IPS-20b (cell line): Measurements from ENCODE around the gene KCNK5.

ENCODE experiments used
- H3K27ac ChIP-seq: one replicate; pipeline ENCODE4 v1.5.1; 2013; ENCODE audit warnings: low read length
- H3K27me3 ChIP-seq: 2 replicates; pipeline ENCODE4 v1.6.1; 2013; ENCODE audit warnings: mild to moderate bottlenecking, low read length, inconsistent platforms; ENCODE audit not compliant: insufficient read depth
- H3K36me3 ChIP-seq: 2 replicates; pipeline ENCODE4 v1.6.1; 2013; ENCODE audit warnings: low read depth, mild to moderate bottlenecking, inconsistent platforms, low read length, moderate library complexity; ENCODE audit not compliant: insufficient read depth
- H3K4me1 ChIP-seq: 2 replicates; pipeline ENCODE4 v1.6.1; 2013; ENCODE audit warnings: mild to moderate bottlenecking, control low read depth, inconsistent platforms, low read length, moderate library complexity; ENCODE audit not compliant: insufficient read depth
- H3K4me3 ChIP-seq: 2 replicates; pipeline ENCODE4 v1.5.1; 2013; ENCODE audit warnings: mild to moderate bottlenecking, low read length, inconsistent platforms
- H3K9ac ChIP-seq: 2 replicates; pipeline ENCODE4 v1.6.1; 2013; ENCODE audit warnings: low read depth, mild to moderate bottlenecking, inconsistent platforms, low read length, moderate library complexity
- H3K9me3 ChIP-seq: 2 replicates; pipeline ENCODE4 v1.6.1; 2013; ENCODE audit warnings: mild to moderate bottlenecking, low read depth, low read length, inconsistent platforms; ENCODE audit not compliant: insufficient read depth

KCNK5 gene

DNA sequence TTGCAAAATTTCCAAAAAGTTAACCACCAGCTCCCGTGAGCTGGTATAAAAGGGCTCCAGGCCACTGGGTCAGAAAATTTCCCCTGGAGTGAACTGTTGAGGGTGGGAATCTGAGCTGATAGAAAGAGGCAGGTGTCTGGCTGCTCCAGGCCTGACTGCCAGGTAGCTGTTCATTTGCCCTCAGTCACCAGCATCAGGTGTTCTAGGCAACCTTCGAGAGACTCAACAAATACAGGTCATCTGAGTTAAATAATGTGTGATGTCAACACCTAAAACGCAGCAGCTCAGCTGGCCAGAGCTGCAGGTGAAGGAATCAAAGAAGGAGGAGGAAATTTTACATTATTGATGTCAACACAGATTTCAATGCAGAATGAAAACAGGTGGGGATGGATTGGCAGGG is 46.7 kb downstream of the KCNK5 start:
- H3K27me3 ChIP-seq: no peaks in the 10 kb centered on the region
- no peak overlapping the region for H3K27ac ChIP-seq
- peaks cover under 1% of the 10 kb centered on the region; the same call in 1 of the 2 replicates for H3K9me3 ChIP-seq
- no peak overlapping the region for H3K4me3 ChIP-seq
- peaks cover 31% of the 10 kb centered on the region; the same call in 1 of the 2 replicates for H3K36me3 ChIP-seq
- no peaks in the 10 kb centered on the region for H3K4me1 ChIP-seq
- H3K9ac ChIP-seq: no peak overlapping the region

DNA sequence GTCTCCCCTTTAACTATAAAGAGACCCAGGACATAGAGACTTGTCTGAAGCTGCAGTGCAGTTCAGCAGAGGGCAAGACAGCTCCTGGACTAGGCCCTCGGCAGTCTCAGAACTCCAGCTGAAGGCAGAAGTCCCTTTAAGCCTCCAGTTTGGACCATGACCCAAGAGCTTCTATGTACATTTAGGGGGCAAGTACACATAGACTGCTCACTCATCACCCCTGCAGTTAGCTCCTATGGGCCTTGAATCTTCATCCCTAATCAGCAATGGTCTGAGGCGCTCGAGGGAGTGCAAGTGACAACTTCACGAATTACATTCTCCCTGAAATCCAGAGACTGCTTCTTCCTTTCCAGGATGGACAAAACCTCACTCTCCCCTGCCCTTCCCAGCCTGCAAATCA is 47.4 kb downstream of the KCNK5 start:
- H3K4me3 ChIP-seq: no peak overlapping the region
- H3K27ac ChIP-seq: no peak overlapping the region
- H3K9ac ChIP-seq: no peak overlapping the region
- peaks cover 23% of the 10 kb centered on the region; the same call in 1 of the 2 replicates for H3K36me3 ChIP-seq
- no peaks in the 10 kb centered on the region for H3K4me1 ChIP-seq
- no peaks in the 10 kb centered on the region for H3K27me3 ChIP-seq
- peaks cover 8% of the 10 kb centered on the region; the same call in 1 of the 2 replicates for H3K9me3 ChIP-seq

DNA sequence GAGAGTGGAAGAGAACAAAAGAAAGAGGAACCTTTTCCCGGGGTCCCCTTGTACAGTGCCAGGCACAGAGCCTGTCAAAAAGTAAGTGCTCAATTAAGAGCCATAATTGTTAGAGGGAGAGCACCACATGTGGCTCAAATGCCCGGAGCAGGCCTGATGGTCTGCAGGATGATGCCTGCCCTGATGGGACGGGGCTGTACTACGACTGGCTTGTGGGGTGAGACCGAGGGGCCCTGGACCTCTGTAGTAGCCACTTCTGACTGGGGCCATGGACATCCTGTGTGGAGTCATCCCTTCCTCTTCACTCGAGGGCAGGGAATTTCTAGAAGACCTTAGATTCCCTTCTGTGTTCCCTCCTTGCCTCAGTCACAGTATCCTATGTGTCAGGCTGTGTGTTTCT is 47.9 kb downstream of the KCNK5 start:
- Histone ChIP-seq H3K27me3 (no peaks in the 10 kb centered on the region), H3K9me3 (peaks cover 11% of the 10 kb centered on the region; the same call in 1 of the 2 replicates), H3K4me1 (no peaks in the 10 kb centered on the region), H3K27ac (no peak overlapping the region), H3K9ac (no peak overlapping the region), H3K36me3 (peaks cover 20% of the 10 kb centered on the region; the same call in 1 of the 2 replicates), H3K4me3 (no peak overlapping the region)

DNA sequence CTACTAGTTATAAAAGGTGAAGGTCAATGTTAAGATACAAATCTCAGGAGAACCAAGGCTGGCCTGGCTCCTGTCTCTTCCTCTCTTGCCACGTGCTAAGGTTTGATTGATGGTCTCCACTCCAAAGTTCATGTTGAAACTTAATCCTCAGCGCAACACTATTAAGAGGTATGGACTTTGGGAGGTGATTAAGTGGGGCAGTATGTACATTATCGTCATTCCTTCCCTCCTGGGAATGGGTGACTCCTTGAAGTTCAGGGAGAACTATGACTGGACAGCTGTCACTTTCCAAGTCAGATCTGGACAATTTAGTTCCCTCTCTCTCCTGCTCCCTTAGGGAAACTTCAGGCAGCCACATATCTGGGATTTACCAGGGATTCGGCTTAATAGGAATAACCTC is 50.5 kb downstream of the KCNK5 start:
- no peak overlapping the region for H3K9ac ChIP-seq
- peaks cover 11% of the 10 kb centered on the region; the same call in 1 of the 2 replicates for H3K9me3 ChIP-seq
- no peak overlapping the region for H3K4me3 ChIP-seq
- no peaks in the 10 kb centered on the region for H3K4me1 ChIP-seq
- no peak overlapping the region for H3K27ac ChIP-seq
- no peaks in the 10 kb centered on the region for H3K36me3 ChIP-seq
- no peaks in the 10 kb centered on the region for H3K27me3 ChIP-seq

DNA sequence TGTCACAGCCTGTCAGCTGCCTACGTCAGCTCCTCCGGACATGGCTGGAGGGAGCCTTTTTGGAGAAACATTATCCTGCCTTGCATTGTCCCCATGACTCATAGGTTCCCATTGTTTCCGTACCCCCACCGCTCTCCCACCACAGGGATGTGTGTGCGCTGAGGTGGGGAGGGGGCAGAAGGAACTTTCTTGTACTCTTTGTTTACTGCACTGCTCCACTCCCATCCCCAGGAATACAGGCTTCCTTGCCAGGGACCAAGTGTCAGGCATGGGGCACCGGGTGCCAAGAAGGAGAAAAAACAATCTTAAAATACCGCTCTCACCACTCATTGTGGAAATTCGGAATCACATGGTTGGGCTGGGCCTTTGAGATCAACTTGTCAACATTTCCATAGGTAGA is 51.0 kb downstream of the KCNK5 start:
- no peak overlapping the region for H3K9ac ChIP-seq
- no peaks in the 10 kb centered on the region for H3K36me3 ChIP-seq
- H3K27ac ChIP-seq: no peak overlapping the region
- H3K9me3 ChIP-seq: peaks cover 11% of the 10 kb centered on the region; the same call in 1 of the 2 replicates
- no peaks in the 10 kb centered on the region for H3K27me3 ChIP-seq
- no peak overlapping the region for H3K4me3 ChIP-seq
- H3K4me1 ChIP-seq: no peaks in the 10 kb centered on the region

DNA sequence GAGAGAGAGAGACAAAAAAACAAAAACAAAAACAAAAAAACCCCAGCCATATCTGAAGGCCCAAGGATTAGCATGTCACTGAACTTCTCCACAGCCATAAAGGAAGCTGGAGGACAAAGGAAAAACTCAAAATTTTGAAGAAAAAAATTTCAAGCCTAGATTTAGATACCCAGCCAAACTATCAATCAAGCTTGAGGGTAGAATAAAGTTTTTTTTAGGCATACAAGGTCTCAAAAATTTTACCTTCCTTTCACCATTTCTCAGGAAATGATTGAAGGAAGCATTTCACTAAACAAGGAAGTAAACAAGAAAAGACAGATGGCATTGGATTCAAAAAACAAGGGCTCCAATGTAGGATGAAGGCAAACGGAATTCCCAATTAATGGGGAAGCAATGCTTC is 52.1 kb downstream of the KCNK5 start:
- Histone ChIP-seq H3K4me1 (no peaks in the 10 kb centered on the region), H3K27ac (no peak overlapping the region), H3K9me3 (peaks cover 13% of the 10 kb centered on the region; the same call in 1 of the 2 replicates), H3K36me3 (no peaks in the 10 kb centered on the region), H3K9ac (no peak overlapping the region), H3K27me3 (no peaks in the 10 kb centered on the region), H3K4me3 (no peak overlapping the region)

DNA sequence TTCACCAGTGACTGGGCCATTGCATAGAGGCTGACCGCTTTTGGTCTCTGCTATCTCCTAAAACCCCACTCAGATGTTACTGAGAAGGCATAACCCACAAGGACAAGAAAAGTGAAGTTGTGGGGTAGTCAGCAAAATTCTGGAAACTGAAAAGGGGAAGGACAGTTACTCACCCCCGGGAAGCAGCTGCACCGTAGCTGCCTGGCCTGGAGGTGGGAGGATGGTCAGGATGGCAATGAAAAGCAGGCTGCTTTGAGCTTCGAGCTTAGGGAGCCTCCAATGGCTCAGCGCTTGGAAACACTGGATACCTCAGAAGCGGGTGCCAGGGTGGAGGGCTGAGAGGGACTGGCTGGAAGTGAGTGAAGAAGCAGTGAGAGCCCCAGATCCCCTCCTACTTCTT is 56.0 kb downstream of the KCNK5 start:
- Histone ChIP-seq H3K4me1 (no peaks in the 10 kb centered on the region), H3K9me3 (peaks cover 23% of the 10 kb centered on the region), H3K4me3 (no peak overlapping the region), H3K27ac (no peak overlapping the region), H3K36me3 (no peaks in the 10 kb centered on the region), H3K9ac (no peak overlapping the region), H3K27me3 (0 out of 2 replicates have a peak, but pooled peaks cover 4% of the 10 kb centered on the region)

DNA sequence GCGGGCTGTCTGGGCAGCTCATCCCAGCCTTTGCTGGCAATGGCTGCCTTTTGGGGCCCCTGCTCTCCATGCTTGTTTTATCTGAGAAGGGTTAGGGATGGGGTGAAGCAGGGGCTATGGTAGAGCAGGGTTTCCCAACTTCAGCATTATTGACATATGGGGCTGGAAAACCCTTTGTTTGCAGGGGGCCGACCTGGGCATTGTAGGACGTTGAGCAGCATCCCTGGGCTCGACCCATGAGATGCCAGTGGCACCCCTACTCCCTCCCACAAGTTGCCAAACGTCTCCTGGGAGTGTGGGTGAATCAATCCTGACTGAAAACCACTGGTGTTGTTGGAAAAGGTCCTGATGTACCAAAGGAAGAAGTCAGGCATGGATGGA is 56.9 kb downstream of the KCNK5 start:
- no peaks in the 10 kb centered on the region for H3K4me1 ChIP-seq
- H3K27me3 ChIP-seq: 0 out of 2 replicates have a peak, but pooled peaks cover 9% of the 10 kb centered on the region
- peaks cover 21% of the 10 kb centered on the region for H3K9me3 ChIP-seq
- no peak overlapping the region for H3K4me3 ChIP-seq
- no peak overlapping the region for H3K9ac ChIP-seq
- H3K27ac ChIP-seq: no peak overlapping the region
- no peaks in the 10 kb centered on the region for H3K36me3 ChIP-seq

DNA sequence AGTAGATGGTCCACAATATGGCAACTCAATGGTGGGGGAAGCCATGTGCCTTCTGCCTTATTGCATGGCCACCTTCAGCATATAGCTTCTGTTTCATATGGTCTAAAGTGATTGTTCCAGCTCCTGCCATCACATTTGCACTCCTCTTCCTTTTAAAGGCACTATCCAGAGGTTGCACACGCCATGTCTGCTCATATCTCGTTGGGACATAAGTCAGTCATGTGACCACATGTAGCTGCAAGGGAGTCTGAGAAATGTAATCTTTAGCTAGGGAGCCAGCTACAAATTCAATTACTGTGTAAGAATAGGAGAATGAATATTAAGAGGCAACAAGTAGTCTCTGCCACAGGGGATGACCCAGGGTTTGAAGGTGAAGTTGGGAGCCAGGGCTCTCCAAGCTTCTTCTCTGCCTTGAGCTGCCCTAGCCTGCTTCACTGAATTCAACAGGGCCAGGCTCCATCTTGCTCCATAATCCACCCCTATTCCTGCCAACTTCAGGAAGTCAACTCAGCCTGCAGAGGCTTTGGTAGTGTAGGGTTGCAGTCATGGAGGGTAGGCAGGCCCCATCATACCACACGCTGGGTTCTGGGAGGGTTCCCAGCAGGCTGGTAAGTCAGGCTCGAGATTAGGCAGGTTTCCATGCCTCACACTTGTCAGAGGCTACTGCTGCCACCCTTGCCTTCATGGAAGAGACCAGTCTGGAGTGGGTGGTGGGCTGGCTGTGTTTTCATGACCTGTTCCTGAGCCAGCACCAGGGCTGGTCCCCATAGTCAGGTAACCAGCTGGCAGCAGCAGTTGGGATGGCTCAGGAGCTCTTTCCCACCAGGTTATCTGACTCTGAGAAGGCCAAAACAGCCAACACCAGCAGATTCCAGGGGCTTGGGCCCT is 57.5 kb downstream of the KCNK5 start:
- H3K9ac ChIP-seq: no peak overlapping the region

DNA sequence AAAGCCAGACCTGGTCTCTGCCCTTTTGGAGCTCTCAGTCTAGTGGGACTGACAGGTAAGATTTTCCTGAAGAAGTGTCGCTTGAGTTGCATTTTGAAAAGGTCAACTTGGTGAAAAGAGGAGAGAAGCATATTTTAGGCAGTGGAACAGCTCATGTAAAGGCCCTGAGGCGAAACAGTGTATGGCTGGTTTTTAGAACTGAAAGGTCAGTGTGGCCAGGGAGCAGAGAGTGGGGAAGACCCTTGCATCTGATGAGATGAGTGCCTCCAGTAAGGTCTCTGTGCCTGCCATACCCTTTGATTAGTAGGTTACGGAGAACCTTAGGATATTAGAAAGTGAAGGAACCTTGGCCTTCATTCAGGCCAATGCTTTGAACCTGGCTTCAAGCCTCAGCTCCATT is 58.4 kb downstream of the KCNK5 start:
- H3K9ac ChIP-seq: no peak overlapping the region
- no peak overlapping the region for H3K27ac ChIP-seq
- H3K9me3 ChIP-seq: peaks cover 12% of the 10 kb centered on the region
- no peaks in the 10 kb centered on the region for H3K4me1 ChIP-seq
- peaks cover 19% of the 10 kb centered on the region; the same call in 1 of the 2 replicates for H3K27me3 ChIP-seq
- no peak overlapping the region for H3K4me3 ChIP-seq
- no peaks in the 10 kb centered on the region for H3K36me3 ChIP-seq

More for the DNA sequence above, 57.5 kb downstream of the KCNK5 start:
- no peak overlapping the region for H3K27ac ChIP-seq
- H3K4me1 ChIP-seq: no peaks in the 10 kb centered on the region
- H3K4me3 ChIP-seq: no peak overlapping the region
- H3K9me3 ChIP-seq: peaks cover 14% of the 10 kb centered on the region
- no peaks in the 10 kb centered on the region for H3K36me3 ChIP-seq
- H3K27me3 ChIP-seq: peaks cover 16% of the 10 kb centered on the region; the same call in 1 of the 2 replicates

DNA sequence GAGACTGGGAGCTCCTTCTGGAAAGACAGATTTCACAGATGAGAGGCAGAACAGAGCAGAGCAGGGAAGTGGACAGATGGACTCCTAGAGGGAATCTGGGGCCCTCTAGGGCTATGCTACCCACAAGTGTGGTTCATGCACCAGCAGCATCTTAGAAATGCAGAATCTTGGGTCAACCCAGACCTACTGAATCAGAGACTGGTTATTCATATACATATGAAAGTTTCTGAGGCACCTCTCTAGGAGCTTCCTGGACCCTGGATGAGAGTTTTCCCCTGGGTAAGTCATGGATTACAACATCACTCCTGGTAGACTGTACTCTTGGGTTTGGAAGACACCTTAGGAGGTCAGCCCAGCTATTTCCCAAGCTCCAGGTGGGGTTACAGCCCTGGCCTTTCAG is 58.9 kb downstream of the KCNK5 start:
- H3K36me3 ChIP-seq: no peaks in the 10 kb centered on the region
- no peak overlapping the region for H3K4me3 ChIP-seq
- H3K9ac ChIP-seq: no peak overlapping the region
- H3K4me1 ChIP-seq: no peaks in the 10 kb centered on the region
- peaks cover 19% of the 10 kb centered on the region; the same call in 1 of the 2 replicates for H3K27me3 ChIP-seq
- peaks cover 12% of the 10 kb centered on the region for H3K9me3 ChIP-seq
- H3K27ac ChIP-seq: no peak overlapping the region
